Stimulated activated CD4-positive, alpha-beta T cell treated with anti-CD3 and anti-CD28 coated beads, Interleukin-15, amount 100 ng/mL, for 24 hours (primary cell): Measurements from ENCODE around the gene UFC1.
A peak's percentile ranks its signal among the peaks of the same experiment; 100 is the strongest.

ENCODE experiments used
- DNase-seq: peaks from one replicate; pipeline ENCODE4 v3.0.0-alpha.2; 2020

The UFC1 gene

GRCh38 chr1:161196111-161196510 is 42.3 kb downstream of the UFC1 start:
- DNase-seq, result no peak

GRCh38 chr1:161196521-161197451 is 43.0 kb downstream of the UFC1 start:
- DNase-seq, result no peak

- no peak for DNase-seq
Observed at GRCh38 chr1:161197560-161198193, 43.9 kb downstream of the UFC1 start.

GRCh38 chr1:161198194-161198896 is 44.6 kb downstream of the UFC1 start:
- DNase-seq, result no peak

GRCh38 chr1:161198897-161199431 is 45.2 kb downstream of the UFC1 start, which contains the start of gene ADAMTS4:
TSS of gene ADAMTS4 (minus strand) at chr1:161199054. CDS start at chr1:161198627, 427 bp downstream.
- no peak for DNase-seq

- DNase-seq, result no peak
Observed at GRCh38 chr1:161199506-161200139, 45.8 kb downstream of the UFC1 start.

GRCh38 chr1:161200421-161200991 is 46.7 kb downstream of the UFC1 start:
- DNase-seq, result no peak

- no peak for DNase-seq
Observed at GRCh38 chr1:161200992-161201835, 47.4 kb downstream of the UFC1 start.

GRCh38 chr1:161201836-161202712 is 48.3 kb downstream of the UFC1 start, which contains the start of gene NDUFS2:
TSS of gene NDUFS2 (plus strand) at chr1:161202367. CDS start at chr1:161202386, 19 bp downstream.
- DNase-seq, result peak; percentile 97

- no peak for DNase-seq
Observed at GRCh38 chr1:161206411-161207140, 52.8 kb downstream of the UFC1 start.

GRCh38 chr1:161207173-161207572 is 53.4 kb downstream of the UFC1 start:
- DNase-seq, result no peak
